ENCODE measurements around the gene POLR3K.

DNA sequence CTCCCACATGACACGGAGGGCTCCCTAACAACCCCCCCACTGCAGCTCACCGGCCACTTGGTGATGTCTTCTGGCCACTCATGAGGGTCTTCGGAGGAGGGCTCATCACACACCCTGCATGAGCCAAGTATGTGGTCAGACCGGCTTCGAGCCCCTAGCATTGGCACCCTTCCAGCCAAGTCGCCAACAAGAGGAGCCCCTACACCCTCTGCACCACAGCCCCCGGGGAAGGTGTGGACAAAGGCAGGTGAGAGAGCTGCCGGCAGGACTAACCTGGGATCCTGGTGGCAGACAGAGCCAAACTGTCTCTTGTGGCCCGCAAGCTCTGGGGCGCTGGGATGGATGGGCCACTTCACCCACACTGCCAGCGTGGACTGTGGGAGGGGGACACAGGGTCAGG lies 6.8 kb upstream of the POLR3K start:
- TF ChIP-seq EZH2 (optimal IDR thresholded peaks at IDR 0.05; ENCODE audit: low read depth, low read length) = no peak
- TF ChIP-seq, protein P1, sequence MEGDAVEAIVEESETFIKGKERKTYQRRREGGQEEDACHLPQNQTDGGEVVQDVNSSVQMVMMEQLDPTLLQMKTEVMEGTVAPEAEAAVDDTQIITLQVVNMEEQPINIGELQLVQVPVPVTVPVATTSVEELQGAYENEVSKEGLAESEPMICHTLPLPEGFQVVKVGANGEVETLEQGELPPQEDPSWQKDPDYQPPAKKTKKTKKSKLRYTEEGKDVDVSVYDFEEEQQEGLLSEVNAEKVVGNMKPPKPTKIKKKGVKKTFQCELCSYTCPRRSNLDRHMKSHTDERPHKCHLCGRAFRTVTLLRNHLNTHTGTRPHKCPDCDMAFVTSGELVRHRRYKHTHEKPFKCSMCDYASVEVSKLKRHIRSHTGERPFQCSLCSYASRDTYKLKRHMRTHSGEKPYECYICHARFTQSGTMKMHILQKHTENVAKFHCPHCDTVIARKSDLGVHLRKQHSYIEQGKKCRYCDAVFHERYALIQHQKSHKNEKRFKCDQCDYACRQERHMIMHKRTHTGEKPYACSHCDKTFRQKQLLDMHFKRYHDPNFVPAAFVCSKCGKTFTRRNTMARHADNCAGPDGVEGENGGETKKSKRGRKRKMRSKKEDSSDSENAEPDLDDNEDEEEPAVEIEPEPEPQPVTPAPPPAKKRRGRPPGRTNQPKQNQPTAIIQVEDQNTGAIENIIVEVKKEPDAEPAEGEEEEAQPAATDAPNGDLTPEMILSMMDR (IDR thresholded peaks at IDR 0.05; ENCODE audit: low read length) = no peak
- no peak for TF ChIP-seq EZH2phosphoT487 (IDR thresholded peaks at IDR 0.05; ENCODE audit: low read length)
